ENCODE measurements around the gene IFNGR1.

Gene IFNGR1

DNA sequence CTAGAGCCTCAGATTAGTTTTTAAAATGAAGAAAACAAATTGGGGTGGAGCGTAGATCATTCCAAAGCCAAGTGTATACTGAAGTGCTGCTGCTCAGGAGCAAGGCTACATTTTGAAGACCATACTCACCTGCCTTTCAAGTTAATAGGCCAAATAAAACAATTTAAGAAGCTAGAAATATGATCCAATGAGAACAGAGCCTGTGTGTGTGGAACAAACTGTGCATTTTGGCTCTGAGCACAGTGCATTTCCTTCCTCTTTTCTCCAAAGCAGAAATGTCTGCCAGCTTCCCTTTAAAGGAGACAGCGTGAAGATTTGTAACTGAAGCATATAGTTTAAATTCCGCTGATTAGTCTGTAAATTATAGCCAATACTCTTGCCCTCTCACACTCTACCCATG is 3.2 kb upstream of the IFNGR1 start:
- no peak for DNase-seq (ENCODE audit: extremely low read depth, insufficient read length)
- Histone ChIP-seq H3K27me3 (replicated peaks; ENCODE audit: control insufficient read depth, insufficient read depth, low read length) (no peaks in the 10 kb centered on the region), H3K4me3 (replicated peaks; ENCODE audit: low read depth, low read length) (no peak overlapping the region), H3K36me3 (ENCODE audit: control insufficient read depth, insufficient read depth, low read length) (no peaks in the 10 kb centered on the region)
- TF ChIP-seq, protein P1, sequence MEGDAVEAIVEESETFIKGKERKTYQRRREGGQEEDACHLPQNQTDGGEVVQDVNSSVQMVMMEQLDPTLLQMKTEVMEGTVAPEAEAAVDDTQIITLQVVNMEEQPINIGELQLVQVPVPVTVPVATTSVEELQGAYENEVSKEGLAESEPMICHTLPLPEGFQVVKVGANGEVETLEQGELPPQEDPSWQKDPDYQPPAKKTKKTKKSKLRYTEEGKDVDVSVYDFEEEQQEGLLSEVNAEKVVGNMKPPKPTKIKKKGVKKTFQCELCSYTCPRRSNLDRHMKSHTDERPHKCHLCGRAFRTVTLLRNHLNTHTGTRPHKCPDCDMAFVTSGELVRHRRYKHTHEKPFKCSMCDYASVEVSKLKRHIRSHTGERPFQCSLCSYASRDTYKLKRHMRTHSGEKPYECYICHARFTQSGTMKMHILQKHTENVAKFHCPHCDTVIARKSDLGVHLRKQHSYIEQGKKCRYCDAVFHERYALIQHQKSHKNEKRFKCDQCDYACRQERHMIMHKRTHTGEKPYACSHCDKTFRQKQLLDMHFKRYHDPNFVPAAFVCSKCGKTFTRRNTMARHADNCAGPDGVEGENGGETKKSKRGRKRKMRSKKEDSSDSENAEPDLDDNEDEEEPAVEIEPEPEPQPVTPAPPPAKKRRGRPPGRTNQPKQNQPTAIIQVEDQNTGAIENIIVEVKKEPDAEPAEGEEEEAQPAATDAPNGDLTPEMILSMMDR (IDR thresholded peaks at IDR 0.05; ENCODE audit: insufficient read depth, low read length, poor library complexity, severe bottlenecking) = no peak

GRCh38 chr6:137219664-137220252 is 573 bp upstream of the IFNGR1 start:
- Histone ChIP-seq H3K27me3 (replicated peaks; ENCODE audit: control insufficient read depth, insufficient read depth, low read length) (no peaks in the 10 kb centered on the region), H3K36me3 (ENCODE audit: control insufficient read depth, insufficient read depth, low read length) (no peaks in the 10 kb centered on the region), H3K4me3 (replicated peaks; ENCODE audit: low read depth, low read length) (peak overlapping the region; percentile 90)
- DNase-seq (ENCODE audit: extremely low read depth, insufficient read length) = no peak
- TF ChIP-seq, protein P1 (IDR thresholded peaks at IDR 0.05; ENCODE audit: insufficient read depth, low read length, poor library complexity, severe bottlenecking) = no peak

DNA sequence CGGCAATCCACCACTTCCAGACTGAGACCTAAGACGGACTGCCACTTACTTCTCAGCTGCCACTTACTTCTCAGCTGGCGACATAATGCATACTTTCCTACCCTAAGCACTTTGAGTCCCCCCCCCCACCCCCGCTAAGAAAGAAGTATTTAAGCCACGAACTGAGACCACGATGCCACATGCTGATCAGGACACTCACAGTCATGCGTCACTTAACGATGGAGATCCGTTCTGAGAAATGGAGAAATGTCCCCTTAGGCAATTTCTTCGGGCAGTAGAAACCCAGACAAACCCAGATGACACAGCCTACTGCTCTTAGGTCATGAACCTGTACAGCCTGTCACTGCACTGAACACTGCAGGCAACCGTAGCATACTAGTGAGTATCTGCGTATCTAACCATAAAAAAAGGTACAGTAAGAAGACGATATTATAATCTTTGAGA is 690 bp downstream of the IFNGR1 start:
- peak overlapping the region; percentile 90 for H3K4me3 ChIP-seq (replicated peaks; ENCODE audit: low read depth, low read length)
- TF ChIP-seq, protein P1 (IDR thresholded peaks at IDR 0.05; ENCODE audit: insufficient read depth, low read length, poor library complexity, severe bottlenecking) = no peak
- no peaks in the 10 kb centered on the region; the same call in 1 of the 2 replicates for H3K36me3 ChIP-seq (ENCODE audit: control insufficient read depth, insufficient read depth, low read length)
- DNase-seq (ENCODE audit: extremely low read depth, insufficient read length) = peak; percentile 47
- H3K27me3 ChIP-seq (replicated peaks; ENCODE audit: control insufficient read depth, insufficient read depth, low read length) = no peaks in the 10 kb centered on the region

GRCh38 chr6:137217801-137218472 is 1.2 kb downstream of the IFNGR1 start:
- TF ChIP-seq, protein P1 (IDR thresholded peaks at IDR 0.05; ENCODE audit: insufficient read depth, low read length, poor library complexity, severe bottlenecking) = no peak
- no peaks in the 10 kb centered on the region for H3K27me3 ChIP-seq (replicated peaks; ENCODE audit: control insufficient read depth, insufficient read depth, low read length)
- peak overlapping the region; percentile 90 for H3K4me3 ChIP-seq (replicated peaks; ENCODE audit: low read depth, low read length)
- DNase-seq (ENCODE audit: extremely low read depth, insufficient read length) = no peak
- no peaks in the 10 kb centered on the region; the same call in 1 of the 2 replicates for H3K36me3 ChIP-seq (ENCODE audit: control insufficient read depth, insufficient read depth, low read length)

GRCh38 chr6:137216875-137217553 is 2.2 kb downstream of the IFNGR1 start:
- no peak for DNase-seq (ENCODE audit: extremely low read depth, insufficient read length)
- Histone ChIP-seq H3K27me3 (replicated peaks; ENCODE audit: control insufficient read depth, insufficient read depth, low read length) (no peaks in the 10 kb centered on the region), H3K4me3 (replicated peaks; ENCODE audit: low read depth, low read length) (peak overlapping the region; percentile 90), H3K36me3 (ENCODE audit: control insufficient read depth, insufficient read depth, low read length) (no peaks in the 10 kb centered on the region; the same call in 1 of the 2 replicates)
- TF ChIP-seq, protein P1 (IDR thresholded peaks at IDR 0.05; ENCODE audit: insufficient read depth, low read length, poor library complexity, severe bottlenecking) = no peak

Data from GM06990 (cell line).